GM19035 (cell line): ENCODE results near the gene LRP8.
"Not testable (repeated sequence)": the region's sequence is repeated elsewhere in the genome, so short reads cannot be mapped to it uniquely, and the experiment has no call there.

Experiments
- ATAC-seq: cut with Tn5 transposase; IDR thresholded peaks from one replicate; pipeline ENCODE4 v1.9.1; 2021; ENCODE audit not compliant: unreplicated experiment

LRP8 gene

GRCh38 chr1:53220962-53221286 is 106.9 kb downstream of the LRP8 start:
- no peak for ATAC-seq

GRCh38 chr1:53220171-53220961 is 107.5 kb downstream of the LRP8 start, which contains the start of gene CZIB:
CZIB (minus strand) TSS chr1:53220634; CDS start chr1:53220575, 59 bp downstream.
- peak; percentile 92 for ATAC-seq

DNA sequence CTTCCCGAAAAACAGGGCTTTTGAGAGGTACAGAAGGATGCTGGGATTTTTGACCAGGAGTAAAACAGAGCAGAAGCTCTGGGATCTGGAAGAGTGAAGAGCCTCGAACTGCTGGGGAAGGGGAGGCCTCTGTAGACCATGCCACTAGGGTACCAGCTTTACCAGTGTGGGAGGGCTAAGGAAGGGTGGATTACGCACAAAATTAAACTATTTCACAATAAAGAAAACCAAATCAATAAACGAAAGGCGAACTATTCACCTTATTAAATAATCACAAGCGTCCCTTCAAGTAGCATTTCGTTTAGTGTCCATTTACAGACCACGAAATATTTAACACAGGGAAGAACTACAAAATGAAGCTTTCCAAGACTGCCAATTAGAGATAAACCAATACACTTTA is 108.2 kb downstream of the LRP8 start:
- no peak for ATAC-seq

- no peak for ATAC-seq
Measured at GRCh38 chr1:53218201-53218600, 109.7 kb downstream of the LRP8 start.

- ATAC-seq = no peak
Measured at GRCh38 chr1:53214376-53214940, 113.4 kb downstream of the LRP8 start.

DNA sequence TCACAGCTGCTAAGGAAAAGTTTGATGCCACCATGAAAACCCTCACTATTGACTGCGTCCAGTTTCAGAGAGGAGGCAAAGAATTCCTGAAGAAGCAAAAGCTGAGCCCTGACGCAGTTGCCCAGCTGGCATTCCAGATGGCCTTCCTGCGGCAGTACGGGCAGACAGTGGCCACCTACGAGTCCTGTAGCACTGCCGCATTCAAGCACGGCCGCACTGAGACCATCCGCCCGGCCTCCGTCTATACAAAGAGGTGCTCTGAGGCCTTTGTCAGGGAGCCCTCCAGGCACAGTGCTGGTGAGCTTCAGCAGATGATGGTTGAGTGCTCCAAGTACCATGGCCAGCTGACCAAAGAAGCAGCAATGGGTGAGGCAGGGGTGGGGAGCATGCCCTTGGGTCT is 116.9 kb downstream of the LRP8 start:
- ATAC-seq = no peak

- ATAC-seq = no peak
Measured at GRCh38 chr1:53210352-53210751, 117.5 kb downstream of the LRP8 start.

DNA sequence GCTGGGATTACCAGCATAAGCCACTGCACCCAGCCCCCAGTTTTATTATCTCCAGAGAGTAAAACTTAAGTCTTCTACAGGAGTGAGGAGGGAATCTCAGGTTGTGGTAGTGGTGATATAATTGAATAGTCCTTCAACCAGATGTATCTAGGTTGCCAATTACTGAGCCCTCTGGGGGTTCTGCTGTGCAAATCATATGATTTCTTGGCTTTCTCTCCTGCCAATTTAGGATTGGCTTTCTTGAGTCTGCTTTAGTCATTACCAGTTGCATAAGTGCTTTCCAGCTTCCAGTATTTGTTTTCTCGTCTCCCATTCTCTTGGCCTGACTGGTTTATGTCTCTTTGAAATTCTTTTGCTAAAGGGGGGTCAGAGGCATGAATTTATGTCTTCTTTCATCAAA is 120.1 kb downstream of the LRP8 start:
- no peak for ATAC-seq

- no peak for ATAC-seq
Measured at GRCh38 chr1:53206735-53207379, 121.0 kb downstream of the LRP8 start.

- ATAC-seq = not testable (repeated sequence)
Measured at GRCh38 chr1:53206083-53206685, 121.7 kb downstream of the LRP8 start.

DNA sequence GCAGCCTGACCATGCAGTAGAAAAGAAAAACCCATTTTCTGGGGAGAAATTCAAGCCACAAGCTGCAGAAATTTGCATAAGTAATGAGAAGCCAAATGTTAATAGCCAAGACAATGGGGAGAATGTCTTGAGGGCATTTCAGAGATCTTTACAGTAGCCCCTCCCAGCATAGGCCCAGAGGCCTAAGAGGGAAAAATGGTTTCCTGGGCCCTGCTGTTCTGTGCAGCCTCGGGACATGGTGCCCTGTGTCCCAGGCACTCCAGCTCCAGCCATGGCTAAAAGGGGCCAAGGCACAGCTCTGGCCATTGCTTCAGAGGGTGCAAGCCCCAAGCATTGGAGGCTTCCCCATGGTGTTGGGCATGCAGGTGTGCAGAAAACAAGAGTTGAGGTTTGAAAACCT is 122.4 kb downstream of the LRP8 start:
- ATAC-seq = not testable (repeated sequence)

DNA sequence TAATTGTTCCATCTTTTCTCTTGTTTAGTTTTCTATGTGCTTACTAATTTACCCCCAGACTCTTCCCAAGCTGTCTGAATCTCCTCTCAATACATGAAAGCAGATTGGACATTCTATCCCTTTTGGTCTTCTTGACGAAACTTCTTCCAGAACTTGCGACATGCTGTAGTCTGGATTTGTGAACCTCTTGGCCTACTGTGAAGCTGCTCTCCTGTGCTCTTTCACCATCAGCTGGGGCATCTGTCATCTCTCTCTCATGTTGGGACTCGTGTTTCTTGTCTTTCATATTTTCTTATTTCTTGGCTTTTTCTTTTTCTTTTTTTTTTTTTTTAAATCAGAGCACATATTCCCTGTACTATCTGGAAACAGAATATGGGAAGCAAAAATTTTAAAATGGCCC is 124.4 kb downstream of the LRP8 start:
- ATAC-seq = no peak

GRCh38 chr1:53198241-53198651 is 129.6 kb downstream of the LRP8 start:
- ATAC-seq = no peak

- ATAC-seq = no peak
Measured at GRCh38 chr1:53197291-53198200, 130.3 kb downstream of the LRP8 start.

DNA sequence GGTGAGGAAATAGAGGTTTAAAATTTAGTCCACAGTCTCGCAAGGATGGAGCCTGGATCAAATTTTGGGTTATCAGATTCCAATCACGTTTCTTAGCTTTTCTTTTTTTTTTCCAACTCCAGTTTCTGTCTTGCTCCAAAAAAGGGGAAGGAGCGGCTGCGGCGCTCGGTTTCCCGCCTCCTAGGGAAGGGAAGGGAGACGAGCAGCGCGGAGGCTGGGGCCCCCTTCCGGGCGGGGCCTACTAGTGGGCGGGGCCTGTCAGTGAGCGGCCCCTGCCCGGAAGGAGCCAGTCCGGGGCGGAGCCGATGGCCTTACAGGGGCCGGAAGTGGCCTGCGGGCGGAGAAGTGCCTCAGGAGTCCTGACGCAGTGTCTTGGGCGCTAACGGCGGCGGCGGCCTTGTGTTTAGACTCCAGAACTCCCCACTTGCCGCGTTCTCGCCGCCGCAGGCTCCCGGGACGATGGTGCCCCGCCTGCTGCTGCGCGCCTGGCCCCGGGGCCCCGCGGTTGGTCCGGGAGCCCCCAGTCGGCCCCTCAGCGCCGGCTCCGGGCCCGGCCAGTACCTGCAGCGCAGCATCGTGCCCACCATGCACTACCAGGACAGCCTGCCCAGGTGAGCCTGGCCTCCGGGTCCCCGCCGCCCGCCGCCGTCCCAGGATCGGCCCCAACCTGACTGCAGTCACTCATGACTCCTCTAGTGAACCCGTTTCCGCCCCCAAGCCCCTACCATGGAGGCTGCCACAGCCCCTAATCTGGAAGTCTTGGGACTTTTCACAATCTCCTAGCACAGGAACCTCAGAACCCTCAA is 131.2 kb downstream of the LRP8 start, which contains the start of gene CPT2:
TSS of gene CPT2 (plus strand) at position 340 of the 806 bp plus-strand sequence. CDS start at position 460, 120 bp downstream.
- ATAC-seq = peak; percentile 99

DNA sequence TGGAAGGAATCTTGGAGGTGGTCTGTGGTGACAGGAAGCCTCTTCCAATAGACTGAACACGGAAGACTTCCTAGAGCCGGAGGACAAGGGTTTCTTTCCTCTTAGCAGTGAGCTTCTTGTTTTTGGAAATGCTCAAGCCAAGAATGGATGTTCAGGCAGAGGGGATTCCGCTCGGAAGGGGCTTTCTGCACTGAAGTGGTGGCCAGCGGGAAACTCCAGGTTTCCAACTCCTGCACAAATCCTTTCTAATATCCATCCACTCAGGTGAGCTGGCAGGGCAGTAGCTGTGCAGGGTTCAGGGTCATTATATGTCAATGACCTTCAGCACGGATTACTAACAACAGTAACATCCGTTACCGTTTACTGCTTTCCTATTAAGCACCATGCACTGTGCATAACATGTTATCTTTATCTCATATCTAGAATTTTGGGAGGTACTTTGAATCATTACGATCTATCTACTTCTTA is 131.8 kb downstream of the LRP8 start:
- peak; percentile 23 for ATAC-seq

DNA sequence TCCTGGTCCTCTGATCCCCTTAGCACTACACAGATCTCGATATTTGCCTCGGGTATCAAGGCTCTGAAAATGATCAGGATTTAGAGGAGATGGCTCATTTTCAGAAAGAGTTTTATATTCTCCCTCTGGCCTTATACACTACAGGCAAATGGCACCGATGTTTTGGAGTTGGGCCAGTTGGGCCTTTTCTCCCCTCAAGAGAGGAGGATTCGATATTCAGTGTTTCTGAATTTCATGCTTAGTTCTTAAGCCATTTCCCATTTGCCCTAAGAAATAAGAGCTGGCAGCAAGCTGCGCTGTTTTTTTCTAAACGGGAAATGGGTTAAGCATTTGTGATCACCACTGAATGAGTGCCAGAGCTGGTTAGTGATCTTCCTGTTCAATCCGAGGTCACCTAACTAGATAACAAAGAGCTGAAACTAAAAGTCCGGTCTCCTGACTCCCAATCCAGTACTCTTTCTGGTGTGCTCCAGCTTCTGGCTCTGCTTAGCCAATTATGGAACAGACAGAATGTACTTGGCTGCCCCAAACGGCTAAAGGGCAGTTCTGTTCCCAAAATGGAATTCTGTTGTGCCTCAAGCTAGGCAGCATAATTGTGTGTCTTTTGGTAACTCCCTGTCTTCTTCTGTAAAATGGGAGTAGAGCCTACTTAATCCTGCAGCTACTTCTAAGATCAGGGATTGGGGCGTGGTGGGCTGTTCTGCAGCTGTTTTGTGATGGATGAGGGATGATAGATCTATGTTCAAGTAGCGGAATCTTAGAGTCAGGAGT is 132.4 kb downstream of the LRP8 start:
- ATAC-seq = no peak
